Measurements from ENCODE around the gene SPEG. TPM values are rescaled to one million over a fixed set of nuclear protein-coding genes. Genes with fewer than 3 reads are reported as not detected.
"Not testable (repeated sequence)": the region's sequence is repeated elsewhere in the genome, so short reads cannot be mapped to it uniquely, and the experiment has no call there.

The SPEG gene
- total RNA-seq, 1 donor from 2014 or later, result under 0.01 TPM

DNA sequence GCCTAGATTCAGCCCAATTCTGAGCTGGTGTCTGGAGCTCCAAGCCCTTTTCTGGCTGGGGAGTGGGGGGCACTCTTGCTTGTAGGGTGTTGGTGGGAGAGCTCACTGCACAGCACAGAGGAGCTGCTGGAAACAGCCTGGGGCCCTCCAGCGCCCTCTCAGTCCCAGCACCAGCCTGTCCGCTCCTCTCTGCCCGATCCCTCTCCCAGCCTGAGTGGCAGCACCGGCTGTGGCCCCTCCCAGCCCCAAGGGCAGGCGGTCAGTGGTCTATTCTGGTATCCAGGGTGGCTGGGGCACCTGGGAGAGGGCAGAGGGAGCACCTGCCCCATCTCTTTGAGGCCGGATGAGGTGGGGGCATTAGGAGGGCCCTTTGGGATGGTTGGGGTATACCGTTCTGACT, 29.7 kb upstream of the SPEG start:
- no peak for DNase-seq (ENCODE audit: low read depth in 2 of 2)

- DNase-seq (ENCODE audit: low read depth in 2 of 2), result no peak
Observed at GRCh38 chr2:219405451-219405850, 29.2 kb upstream of the SPEG start.

- DNase-seq (ENCODE audit: low read depth in 2 of 2), result no peak
Observed at GRCh38 chr2:219405958-219406860, 28.4 kb upstream of the SPEG start.

DNA sequence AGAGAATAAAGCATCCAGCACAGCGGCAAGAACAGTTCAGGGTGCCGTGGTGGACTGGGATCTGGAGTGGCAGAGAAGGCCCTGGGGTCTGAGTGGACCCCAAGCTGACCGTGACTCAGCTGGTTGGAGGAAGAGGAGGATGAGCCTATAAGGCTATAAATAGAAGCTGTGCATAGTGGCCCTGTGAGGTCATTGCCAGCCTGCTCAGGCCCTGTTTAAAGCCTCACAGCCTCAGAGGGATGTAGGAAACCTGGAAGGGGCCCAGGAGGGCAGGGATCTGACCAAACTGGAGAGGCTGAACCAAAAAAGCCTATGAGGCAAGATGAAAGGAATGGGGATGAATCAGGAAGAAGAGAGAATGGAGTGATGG, 27.8 kb upstream of the SPEG start:
- DNase-seq (ENCODE audit: low read depth in 2 of 2), result no peak

GRCh38 chr2:219407343-219407742, 27.3 kb upstream of the SPEG start:
- not testable (repeated sequence) for DNase-seq (ENCODE audit: low read depth in 2 of 2)

DNA sequence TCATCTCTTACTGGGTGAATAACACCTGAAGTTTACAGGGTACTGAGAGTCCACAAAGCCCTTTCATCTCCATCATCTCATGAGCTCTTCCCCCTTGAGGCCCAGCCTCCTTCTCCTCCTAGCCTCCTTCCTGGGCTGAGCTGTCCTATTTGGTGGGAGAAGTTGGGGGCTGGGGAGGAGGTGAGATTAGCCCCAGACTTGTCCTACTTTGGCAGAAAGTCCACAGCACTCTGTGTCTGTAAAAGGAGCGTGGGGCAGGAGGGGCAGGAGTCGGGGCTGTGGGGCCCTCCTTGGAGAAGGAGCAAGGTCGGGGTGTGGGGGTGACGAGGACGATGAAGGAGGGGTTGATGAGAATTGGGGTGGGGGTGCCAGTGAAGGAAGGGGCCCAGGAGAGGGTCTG, 26.4 kb upstream of the SPEG start:
- no peak for DNase-seq (ENCODE audit: low read depth in 2 of 2)

- DNase-seq (ENCODE audit: low read depth in 2 of 2), result no peak
Observed at GRCh38 chr2:219408631-219409030, 26.0 kb upstream of the SPEG start.

- no peak for DNase-seq (ENCODE audit: low read depth in 2 of 2)
Observed at GRCh38 chr2:219409619-219410018, 25.0 kb upstream of the SPEG start.

DNA sequence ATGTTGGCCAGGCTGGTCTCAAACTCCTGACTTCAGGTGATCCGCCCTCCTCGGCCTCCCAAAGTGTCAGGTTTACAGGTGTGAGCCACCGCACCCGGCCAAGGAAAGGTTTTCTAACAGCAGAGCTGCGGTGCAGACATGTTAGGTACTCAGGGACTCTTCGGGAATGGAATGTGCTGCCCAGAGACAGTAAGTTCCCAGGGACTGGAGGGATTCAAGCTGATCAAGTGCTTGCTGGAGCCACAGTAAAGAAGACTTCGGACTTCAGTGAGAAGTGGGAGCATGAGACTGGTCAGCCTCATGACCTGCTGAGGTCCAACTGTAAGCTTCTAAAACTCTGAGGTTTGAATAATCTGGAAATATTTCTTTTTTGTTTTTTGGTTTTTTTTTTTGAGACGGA, 24.3 kb upstream of the SPEG start:
- no peak for DNase-seq (ENCODE audit: low read depth in 2 of 2)

GRCh38 chr2:219414857-219415256, 19.8 kb upstream of the SPEG start:
- no peak for DNase-seq (ENCODE audit: low read depth in 2 of 2)

DNA sequence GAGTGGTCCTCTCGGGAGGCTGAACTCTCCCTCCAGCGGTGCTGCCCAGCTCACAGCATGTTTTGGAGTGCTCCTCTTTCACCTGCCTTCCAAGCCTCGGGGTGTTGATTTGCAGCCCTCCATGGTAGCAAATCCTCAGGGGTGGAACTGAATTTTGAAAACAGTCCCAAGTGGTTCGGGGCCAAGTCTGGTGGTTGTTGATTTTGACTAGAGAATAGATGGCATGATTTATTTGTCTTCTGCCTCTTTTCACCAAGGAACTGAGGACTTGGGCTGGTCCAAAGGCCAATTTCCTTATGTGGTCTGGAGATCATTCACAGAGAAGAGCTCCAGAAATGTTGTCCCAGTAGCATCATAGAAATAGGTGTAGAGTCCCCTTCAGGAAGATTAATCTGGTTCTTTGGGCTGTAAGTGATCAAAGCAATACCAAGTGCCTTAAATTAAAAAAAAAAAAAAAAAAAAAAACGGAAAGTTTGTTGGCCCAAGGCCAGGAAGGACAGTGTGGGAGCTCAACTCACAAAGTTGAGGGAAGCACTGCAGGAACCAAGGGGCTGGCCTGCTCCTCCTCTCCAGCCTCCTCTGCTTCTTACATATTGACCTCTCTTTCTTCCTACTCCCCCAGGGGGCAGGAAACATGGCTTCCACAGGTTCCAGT, 18.9 kb upstream of the SPEG start:
- DNase-seq (ENCODE audit: low read depth in 2 of 2), result no peak

DNA sequence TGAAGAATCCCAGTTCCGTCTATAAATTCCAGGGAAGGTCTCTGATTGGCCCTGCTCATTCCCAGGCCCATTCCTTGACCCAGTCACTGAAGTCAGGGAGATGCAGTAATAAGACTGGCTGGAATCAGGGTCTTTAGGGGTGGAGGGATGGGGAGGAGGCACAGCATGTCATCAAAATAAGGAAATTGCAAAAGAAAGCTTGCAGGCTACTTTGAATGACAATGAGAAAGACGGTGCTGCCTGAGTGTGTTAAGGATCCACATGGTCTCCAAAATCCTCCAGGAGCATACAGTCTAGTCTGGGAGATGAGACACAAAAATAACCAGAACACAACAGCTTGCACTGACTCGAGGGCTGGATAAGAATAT, 18.4 kb upstream of the SPEG start:
- DNase-seq (ENCODE audit: low read depth in 2 of 2), result no peak

GRCh38 chr2:219416938-219417337, 17.7 kb upstream of the SPEG start:
- DNase-seq (ENCODE audit: low read depth in 2 of 2), result no peak

DNA sequence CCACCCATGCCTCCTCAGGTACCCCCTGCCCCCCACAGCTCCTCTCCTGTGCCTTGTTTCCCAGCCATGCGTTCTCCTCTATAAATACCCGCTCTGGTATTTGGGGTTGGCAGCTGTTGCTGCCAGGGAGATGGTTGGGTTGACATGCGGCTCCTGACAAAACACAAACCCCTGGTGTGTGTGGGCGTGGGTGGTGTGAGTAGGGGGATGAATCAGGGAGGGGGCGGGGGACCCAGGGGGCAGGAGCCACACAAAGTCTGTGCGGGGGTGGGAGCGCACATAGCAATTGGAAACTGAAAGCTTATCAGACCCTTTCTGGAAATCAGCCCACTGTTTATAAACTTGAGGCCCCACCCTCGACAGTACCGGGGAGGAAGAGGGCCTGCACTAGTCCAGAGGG, 17.3 kb upstream of the SPEG start:
- DNase-seq (ENCODE audit: low read depth in 2 of 2), result no peak

DNA sequence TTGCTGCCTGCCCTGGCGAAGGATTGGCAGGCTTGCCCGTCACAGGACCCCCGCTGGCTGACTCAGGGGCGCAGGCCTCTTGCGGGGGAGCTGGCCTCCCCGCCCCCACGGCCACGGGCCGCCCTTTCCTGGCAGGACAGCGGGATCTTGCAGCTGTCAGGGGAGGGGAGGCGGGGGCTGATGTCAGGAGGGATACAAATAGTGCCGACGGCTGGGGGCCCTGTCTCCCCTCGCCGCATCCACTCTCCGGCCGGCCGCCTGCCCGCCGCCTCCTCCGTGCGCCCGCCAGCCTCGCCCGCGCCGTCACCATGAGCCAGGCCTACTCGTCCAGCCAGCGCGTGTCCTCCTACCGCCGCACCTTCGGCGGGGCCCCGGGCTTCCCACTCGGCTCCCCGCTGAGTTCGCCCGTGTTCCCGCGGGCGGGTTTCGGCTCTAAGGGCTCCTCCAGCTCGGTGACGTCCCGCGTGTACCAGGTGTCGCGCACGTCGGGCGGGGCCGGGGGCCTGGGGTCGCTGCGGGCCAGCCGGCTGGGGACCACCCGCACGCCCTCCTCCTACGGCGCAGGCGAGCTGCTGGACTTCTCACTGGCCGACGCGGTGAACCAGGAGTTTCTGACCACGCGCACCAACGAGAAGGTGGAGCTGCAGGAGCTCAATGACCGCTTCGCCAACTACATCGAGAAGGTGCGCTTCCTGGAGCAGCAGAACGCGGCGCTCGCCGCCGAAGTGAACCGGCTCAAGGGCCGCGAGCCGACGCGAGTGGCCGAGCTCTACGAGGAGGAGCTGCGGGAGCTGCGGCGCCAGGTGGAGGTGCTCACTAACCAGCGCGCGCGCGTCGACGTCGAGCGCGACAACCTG, 16.3 kb upstream of the SPEG start, which contains the start of gene DES:
Gene DES (plus strand): TSS at position 223 of the 857 bp plus-strand sequence. CDS start 86 bp downstream, at position 309.
- DNase-seq (ENCODE audit: low read depth in 2 of 2), result no peak

GRCh38 chr2:219419012-219419324, 15.7 kb upstream of the SPEG start:
- no peak for DNase-seq (ENCODE audit: low read depth in 2 of 2)

DNA sequence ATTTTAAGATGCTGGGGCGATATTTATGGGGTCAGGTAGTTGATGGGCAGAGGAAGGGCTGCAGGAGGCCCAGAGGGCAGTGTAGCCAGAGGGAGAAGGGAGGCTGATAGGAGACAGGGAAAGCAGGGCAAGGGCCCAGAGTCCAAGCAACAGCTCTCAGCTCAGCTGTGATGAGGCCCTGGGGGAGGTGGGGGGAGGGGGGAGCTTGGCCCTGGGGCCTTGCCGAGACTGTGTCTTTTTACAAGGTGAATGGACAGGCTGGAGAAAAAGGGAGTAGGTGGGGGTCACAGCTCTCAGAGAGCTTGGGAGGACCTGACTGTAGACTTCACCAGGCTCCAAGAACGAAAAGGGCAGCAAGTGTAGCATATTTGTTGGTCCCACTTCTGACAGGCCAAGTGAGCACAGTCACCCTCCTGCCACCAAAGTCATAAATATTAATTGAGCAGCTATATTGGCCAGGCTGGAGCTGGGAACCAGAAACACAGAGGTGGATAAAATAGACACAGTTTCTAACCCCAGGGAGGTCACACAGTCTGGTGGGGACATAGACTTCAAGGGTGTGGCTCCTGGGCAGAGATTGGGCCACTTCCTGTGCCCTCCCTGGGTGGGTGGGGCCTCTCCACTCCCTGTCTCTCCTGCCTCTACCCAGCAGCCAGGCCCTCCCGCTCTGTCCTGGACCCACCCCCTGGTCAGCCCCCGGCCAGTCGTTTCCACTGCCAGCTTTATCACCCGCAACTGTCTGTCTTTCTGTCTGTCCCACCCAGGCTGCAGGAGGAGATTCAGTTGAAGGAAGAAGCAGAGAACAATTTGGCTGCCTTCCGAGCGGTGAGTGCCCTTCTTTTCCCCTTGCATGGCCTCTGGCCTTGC, 15.1 kb upstream of the SPEG start:
- DNase-seq (ENCODE audit: low read depth in 2 of 2), result no peak

DNA sequence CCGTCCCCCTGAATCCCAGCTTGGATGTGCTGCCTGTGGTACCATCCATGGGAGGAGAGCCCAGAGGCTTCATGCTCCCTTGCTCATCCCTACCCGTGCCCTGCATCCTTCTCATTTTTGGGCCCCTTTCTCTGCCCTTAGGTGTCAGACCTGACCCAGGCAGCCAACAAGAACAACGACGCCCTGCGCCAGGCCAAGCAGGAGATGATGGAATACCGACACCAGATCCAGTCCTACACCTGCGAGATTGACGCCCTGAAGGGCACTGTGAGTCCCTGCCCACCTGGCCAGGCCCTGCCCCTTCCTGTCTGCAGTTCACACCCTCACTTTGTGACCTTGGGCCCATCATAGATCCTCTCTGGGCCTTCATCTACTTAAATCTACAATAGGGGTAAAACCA, 14.0 kb upstream of the SPEG start:
- DNase-seq (ENCODE audit: low read depth in 2 of 2), result no peak

DNA sequence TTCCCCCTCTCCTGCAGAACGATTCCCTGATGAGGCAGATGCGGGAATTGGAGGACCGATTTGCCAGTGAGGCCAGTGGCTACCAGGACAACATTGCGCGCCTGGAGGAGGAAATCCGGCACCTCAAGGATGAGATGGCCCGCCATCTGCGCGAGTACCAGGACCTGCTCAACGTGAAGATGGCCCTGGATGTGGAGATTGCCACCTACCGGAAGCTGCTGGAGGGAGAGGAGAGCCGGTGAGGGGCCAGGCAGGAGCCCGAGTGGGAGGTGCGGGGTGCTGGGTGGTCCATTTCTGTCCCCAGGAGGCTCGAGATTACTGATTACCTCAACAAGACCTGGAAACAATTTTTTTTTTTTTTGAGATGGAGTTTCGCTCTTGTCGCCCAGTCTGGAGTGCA, 13.3 kb upstream of the SPEG start:
- no peak for DNase-seq (ENCODE audit: low read depth in 2 of 2)

DNA sequence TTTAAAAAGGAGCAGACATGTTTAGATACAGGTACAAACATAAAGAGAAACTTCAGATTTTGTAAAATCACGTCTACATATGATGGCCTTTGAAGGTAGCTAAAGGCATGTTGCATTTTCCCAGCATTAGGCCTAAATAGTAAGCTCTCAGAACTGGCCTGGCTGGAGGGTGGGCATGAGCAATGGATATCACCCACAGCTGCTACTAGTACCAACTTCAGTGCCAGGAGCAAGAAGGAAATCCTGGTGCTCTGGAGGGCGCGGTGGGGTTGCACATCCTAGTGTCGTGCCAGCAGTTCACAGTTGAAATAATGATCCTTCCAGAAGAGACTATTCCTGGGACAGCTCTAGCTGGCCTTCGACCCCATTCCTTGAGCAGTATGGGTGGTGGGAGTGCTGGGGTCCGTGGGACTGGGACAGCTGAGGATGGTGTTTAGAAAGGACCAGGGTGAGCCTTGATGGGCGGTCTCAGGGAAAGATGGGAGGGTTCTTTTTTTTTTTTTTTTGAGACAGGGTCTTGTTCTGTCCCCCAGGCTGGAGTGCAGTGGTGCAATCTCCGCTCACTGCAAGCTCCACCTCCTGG, 11.6 kb upstream of the SPEG start:
- no peak for DNase-seq (ENCODE audit: low read depth in 2 of 2)

Data from dermis microvascular lymphatic vessel endothelial cell (primary cell).